T-helper 1 cell treated with Interleukin-12 subunit alpha and Interleukin-12 subunit beta and Interleukin-4 antibody, amounts not matched to agents 30 ng/mL and 1 ng/mL, for 36 hours (primary cell): ENCODE data around the gene BANK1. TPM values are rescaled to one million over a fixed set of nuclear protein-coding genes. Genes with fewer than 3 reads are reported as not detected.

Experiments
- intact Hi-C: fragments of 100-400 bp; cut with micrococcal nuclease; formaldehyde crosslinking; loops from one replicate; pipeline ENCODE4 v1.15.1; 2024
- total RNA-seq: library from RNA; stranded (reverse); gene quantifications from 2 replicates; pipeline ENCODE4 v1.2.3, GENCODE V29; 2022

Gene BANK1
- total RNA-seq, 1 donor from 2014 or later, result 0.66 TPM

GRCh38 chr4:101807351-101807750 is 16.8 kb downstream of the BANK1 start:
- intact Hi-C loops, result no loop called here

GRCh38 chr4:101813604-101814003 is 23.1 kb downstream of the BANK1 start:
- intact Hi-C loops, result loop anchor here (2.0 kb wide), 1 partner anchor 29 kb away; no protein-coding TSS in a partner anchor

- intact Hi-C loops, result no loop called here
These were observed 27.8 kb downstream of the BANK1 start for GRCh38 chr4:101818362-101818761.

- intact Hi-C loops, result no loop called here
These were observed 33.3 kb downstream of the BANK1 start for GRCh38 chr4:101823864-101824263.

GRCh38 chr4:101824500-101824899 is 34.0 kb downstream of the BANK1 start:
- intact Hi-C loops, result no loop called here

- intact Hi-C loops, result no loop called here
These were observed 35.4 kb downstream of the BANK1 start for GRCh38 chr4:101825953-101826352.

GRCh38 chr4:101831816-101832215 is 41.3 kb downstream of the BANK1 start:
- intact Hi-C loops, result no loop called here

GRCh38 chr4:101833480-101833879 is 43.0 kb downstream of the BANK1 start:
- intact Hi-C loops, result no loop called here

- intact Hi-C loops, result no loop called here
These were observed 44.8 kb downstream of the BANK1 start for GRCh38 chr4:101835121-101835904.

GRCh38 chr4:101843054-101843453 is 52.5 kb downstream of the BANK1 start:
- intact Hi-C loops, result no loop called here

GRCh38 chr4:101846550-101846949 is 56.0 kb downstream of the BANK1 start:
- intact Hi-C loops, result no loop called here

- intact Hi-C loops, result no loop called here
These were observed 60.2 kb downstream of the BANK1 start for GRCh38 chr4:101850698-101851097.

- intact Hi-C loops, result no loop called here
These were observed 61.1 kb downstream of the BANK1 start for GRCh38 chr4:101851672-101852071.

- intact Hi-C loops, result no loop called here
These were observed 62.5 kb downstream of the BANK1 start for GRCh38 chr4:101853028-101853427.

- intact Hi-C loops, result no loop called here
These were observed 63.2 kb downstream of the BANK1 start for GRCh38 chr4:101853691-101854090.

GRCh38 chr4:101855239-101855638 is 64.7 kb downstream of the BANK1 start:
- intact Hi-C loops, result no loop called here

- intact Hi-C loops, result no loop called here
These were observed 65.6 kb downstream of the BANK1 start for GRCh38 chr4:101856149-101856548.

- intact Hi-C loops, result no loop called here
These were observed 66.6 kb downstream of the BANK1 start for GRCh38 chr4:101857176-101857575.

- intact Hi-C loops, result no loop called here
These were observed 68.1 kb downstream of the BANK1 start for GRCh38 chr4:101858641-101859040.

GRCh38 chr4:101862595-101862994 is 72.1 kb downstream of the BANK1 start:
- intact Hi-C loops, result no loop called here

GRCh38 chr4:101864660-101865059 is 74.1 kb downstream of the BANK1 start:
- intact Hi-C loops, result no loop called here

- intact Hi-C loops, result no loop called here
These were observed 75.1 kb downstream of the BANK1 start for GRCh38 chr4:101865501-101866062.

GRCh38 chr4:101870874-101871273 is 80.3 kb downstream of the BANK1 start:
- intact Hi-C loops, result no loop called here
